AG04449 (cell line): Measurements from ENCODE around the gene C1orf141.

ENCODE experiments used
- CTCF ChIA-PET: fragments of 350-600 bp; formaldehyde crosslinking; extraction: SDS; loops from one replicate; lab custom pipeline; 2021; ENCODE audit warnings: antibody characterized with exemption; lab: Yijun Ruan, JAX
- POLR2A ChIA-PET: fragments of 400-600, 350-600 bp; formaldehyde crosslinking; extraction: SDS; loops from one replicate; lab custom pipeline; 2020; ENCODE audit warnings: antibody characterized with exemption, inconsistent platforms; lab: Yijun Ruan, JAX
- DNase-seq: peaks from one replicate; pipeline ENCODE4 v3.0.0-alpha.2; 2010; ENCODE audit warnings: low read depth, low spot score
- H3K4me3 ChIP-seq: 2 replicates; pipeline ENCODE4 v1.5.1; 2011; ENCODE audit warnings: low read depth, mild to moderate bottlenecking, control low read depth, low read length
- CTCF ChIP-seq: IDR thresholded peaks from one replicate; pipeline ENCODE4 v1.5.1; 2011; ENCODE audit warnings: mild to moderate bottlenecking, moderate library complexity, low read length, control low read depth, inconsistent platforms; ENCODE audit not compliant: insufficient read depth; ENCODE audit errors: missing control alignments

The C1orf141 gene

GRCh38 chr1:67089685-67090208 lies 45.0 kb downstream of the C1orf141 start:
- no peak overlapping the region for H3K4me3 ChIP-seq
- CTCF ChIA-PET, result no interaction called here

GRCh38 chr1:67088440-67088839 lies 46.3 kb downstream of the C1orf141 start:
- DNase-seq, result no peak
- no peak for TF ChIP-seq CTCF
- ChIA-PET CTCF (no interaction called here), POLR2A (no interaction called here)
- H3K4me3 ChIP-seq, result no peak overlapping the region

More at GRCh38 chr1:67089685-67090208, 45.0 kb downstream of the C1orf141 start:
- no peak for TF ChIP-seq CTCF
- POLR2A ChIA-PET, result no interaction called here
- no peak for DNase-seq

GRCh38 chr1:67085326-67085725 lies 49.4 kb downstream of the C1orf141 start:
- CTCF ChIA-PET, result no interaction called here
- DNase-seq, result no peak
- no peak for TF ChIP-seq CTCF
- POLR2A ChIA-PET, result no interaction called here
- H3K4me3 ChIP-seq, result no peak overlapping the region

GRCh38 chr1:67084765-67085318 lies 49.9 kb downstream of the C1orf141 start:
- DNase-seq, result no peak
- CTCF ChIA-PET, result no interaction called here
- POLR2A ChIA-PET, result no interaction called here
- no peak for TF ChIP-seq CTCF
- H3K4me3 ChIP-seq, result no peak overlapping the region

- TF ChIP-seq CTCF, result no peak
- ChIA-PET POLR2A (interaction anchor here (0.6 kb wide), 1 partner anchor 241 kb away, joined by 4 read pairs; no protein-coding TSS in a partner anchor), CTCF (no interaction called here)
- H3K4me3 ChIP-seq, result no peak overlapping the region
- no peak for DNase-seq
Measured at GRCh38 chr1:67078291-67078690, 56.5 kb downstream of the C1orf141 start.

- ChIA-PET POLR2A (interaction anchor here (0.6 kb wide), 1 partner anchor 240 kb away, joined by 4 read pairs; no protein-coding TSS in a partner anchor), CTCF (no interaction called here)
- TF ChIP-seq CTCF, result no peak
- no peak for DNase-seq
- no peak overlapping the region for H3K4me3 ChIP-seq
Measured at GRCh38 chr1:67077593-67077992, 57.2 kb downstream of the C1orf141 start.
